GM18526 (cell line): ENCODE data around the gene PSTPIP1.

Source experiments
- POLR2A ChIP-seq: IDR thresholded peaks from 3 replicates; pipeline ENCODE4 v1.6.1; 2011; ENCODE audit not compliant: insufficient read length; ENCODE audit errors: extremely low read depth

Gene PSTPIP1

GRCh38 chr15:76973906-76974305 lies 21.0 kb upstream of the PSTPIP1 start:
- no peak for TF ChIP-seq POLR2A

DNA sequence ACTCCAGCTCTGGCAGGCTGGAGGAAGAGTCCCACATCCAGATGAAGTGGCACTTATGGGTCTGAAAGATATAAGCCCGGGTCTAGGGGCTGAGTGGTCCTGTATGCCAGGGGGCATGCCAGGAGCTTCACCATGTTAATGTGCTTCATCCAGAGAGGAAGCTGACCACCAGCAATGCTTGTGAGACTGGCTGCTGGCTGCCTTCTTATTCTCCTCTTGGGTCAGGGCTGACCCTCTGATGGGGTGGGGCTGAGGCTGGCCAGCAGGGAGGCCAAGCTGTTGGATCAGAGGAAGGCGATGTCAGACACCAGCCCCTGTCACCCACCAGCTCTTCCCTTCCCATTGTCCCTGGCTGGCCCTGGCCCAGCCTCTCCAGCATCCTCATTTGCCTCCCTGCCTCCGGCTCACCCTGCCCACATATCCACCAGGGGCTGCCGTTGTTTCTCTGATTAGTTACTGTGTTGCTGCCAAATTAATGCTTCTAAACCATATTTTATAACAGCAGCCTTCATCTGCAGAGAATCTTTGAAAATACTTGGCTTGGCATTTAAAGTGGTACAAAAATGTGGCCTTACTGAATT lies 20.4 kb upstream of the PSTPIP1 start:
- no peak for TF ChIP-seq POLR2A

DNA sequence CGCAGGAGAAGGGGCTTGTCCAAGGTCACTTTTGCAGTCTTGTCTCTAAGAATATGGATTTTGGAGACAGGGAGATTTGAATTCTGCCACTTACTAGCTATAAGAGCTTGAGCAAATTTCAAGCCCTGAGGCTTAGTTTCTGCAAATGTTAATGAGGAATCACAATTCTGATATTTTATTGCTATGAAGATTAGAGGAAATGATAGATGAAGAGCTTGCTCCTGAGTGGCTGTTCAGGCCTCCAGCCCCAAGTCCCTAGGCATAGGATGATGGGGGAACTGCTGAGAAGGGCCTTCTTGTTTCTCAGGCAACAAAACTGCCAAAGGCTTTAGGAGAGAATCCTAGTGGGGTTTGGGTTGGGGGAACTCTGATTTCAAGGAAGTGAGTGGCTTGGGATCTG lies 18.8 kb upstream of the PSTPIP1 start:
- no peak for TF ChIP-seq POLR2A

DNA sequence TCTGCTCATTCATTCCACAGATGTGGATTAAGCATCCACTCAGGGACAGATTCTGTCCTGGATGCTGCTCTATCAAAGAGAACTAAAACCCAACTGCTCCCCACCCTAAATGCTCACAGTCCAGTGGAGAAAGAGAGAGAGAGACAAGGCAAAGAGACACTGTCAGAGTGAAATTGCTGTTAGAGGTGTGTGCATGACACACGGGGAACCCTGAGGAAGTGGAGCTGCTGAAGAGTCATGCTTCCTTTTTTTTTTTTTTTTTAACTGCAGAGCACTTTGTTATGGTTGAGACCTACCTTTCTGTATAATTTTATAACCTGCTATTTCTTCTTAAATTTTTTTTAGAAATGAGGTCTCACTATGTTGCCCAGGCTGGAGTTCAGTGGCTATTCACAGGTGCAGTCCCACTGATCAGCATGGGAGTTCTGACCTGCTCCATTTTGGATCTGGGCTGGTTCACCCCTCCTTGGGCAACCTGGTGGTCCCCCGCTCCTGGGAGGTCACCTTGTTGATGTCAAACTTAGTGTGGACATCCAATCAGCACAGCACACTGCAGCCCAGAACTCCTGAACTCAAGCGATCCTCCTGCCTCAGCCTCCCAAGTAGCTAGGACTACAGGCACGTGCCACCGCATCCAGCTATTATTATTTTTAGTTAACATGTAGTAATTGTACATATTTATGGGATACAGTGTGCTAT lies 18.2 kb upstream of the PSTPIP1 start:
- TF ChIP-seq POLR2A, result no peak

DNA sequence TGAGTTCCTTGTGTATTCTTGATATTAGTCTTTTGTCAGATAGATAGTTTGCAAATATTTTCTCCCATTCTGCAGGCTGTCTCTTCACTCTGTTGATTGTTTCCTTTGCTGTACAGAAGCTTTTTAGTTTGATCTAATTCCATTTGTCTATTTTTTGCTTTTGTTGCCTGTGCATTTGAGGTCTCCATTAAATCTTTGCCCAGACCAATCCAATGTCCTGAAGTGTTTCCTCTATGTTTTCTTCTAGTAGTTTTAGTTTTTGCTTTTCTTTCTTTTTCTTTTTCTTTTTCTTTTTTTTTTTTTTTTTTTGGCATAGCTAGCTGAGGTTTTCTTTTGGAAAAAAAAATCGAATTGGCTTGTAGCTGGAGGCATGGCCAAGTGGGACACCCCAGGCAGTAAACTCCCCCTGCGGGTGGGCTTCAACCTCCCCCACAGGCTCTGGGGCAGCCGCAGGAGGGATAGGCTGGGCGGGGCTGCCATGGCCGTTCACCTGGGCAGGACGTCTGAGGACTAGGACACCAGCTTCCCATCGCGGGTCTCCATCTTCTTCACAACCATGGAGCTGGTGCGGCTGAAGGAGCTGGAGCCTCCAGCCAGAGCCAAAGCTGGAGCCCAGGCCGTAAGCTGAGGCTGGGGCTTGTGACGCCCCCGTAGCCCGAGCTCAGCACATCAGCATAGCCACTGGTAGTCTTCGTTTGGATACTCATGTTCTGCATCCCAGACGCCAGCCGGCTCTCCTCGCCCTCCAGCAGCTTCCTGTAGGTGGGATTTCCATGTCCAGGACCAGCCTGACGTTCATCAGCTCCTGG lies 16.2 kb upstream of the PSTPIP1 start:
- no peak for TF ChIP-seq POLR2A

- TF ChIP-seq POLR2A, result no peak
Measured at GRCh38 chr15:76979331-76979925, 15.5 kb upstream of the PSTPIP1 start.

DNA sequence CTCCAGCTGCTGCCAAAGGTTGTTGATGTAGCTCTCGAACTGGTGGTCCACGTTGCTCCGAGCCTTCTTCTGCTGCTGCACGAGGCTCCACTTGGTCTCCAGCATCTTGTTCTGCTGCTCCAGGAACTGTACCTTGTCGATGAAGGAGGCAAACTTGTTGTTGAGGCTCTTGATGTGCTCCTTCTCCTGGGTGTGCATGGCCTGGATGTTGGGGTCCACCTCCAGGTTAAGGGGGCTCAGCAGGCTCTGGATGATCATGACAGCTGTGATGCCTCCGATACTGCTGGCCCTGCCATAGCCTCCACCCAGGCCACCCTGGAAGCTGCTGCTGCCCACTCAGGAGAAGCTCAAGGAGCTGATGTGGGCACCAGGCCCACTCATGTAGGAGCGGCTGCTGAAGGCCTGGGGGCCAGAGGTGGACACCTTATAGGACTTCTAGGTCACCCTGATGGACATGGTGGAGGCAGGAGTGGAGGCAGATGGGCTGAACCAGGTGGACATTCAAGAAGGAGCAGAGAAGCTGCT lies 14.9 kb upstream of the PSTPIP1 start:
- TF ChIP-seq POLR2A, result no peak

DNA sequence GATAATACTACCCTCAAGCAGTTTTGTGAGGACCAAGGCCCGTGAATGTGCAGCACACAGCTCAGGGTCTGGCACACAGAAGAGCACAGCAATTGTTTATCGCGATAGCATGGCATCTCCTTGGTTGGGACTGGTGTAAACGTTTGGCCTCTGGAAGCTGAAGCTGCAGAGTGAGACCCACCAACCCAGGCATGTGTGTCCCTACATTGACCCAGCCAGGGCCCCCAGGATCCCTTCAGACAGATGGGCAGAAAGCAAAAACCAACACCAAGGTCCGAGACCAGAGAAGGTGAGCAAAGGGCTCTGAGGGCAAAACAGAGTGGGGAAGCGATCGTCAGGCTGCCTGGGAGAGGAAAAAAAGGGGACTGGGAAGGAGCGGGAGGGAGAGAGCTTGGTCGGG lies 12.6 kb upstream of the PSTPIP1 start:
- no peak for TF ChIP-seq POLR2A

DNA sequence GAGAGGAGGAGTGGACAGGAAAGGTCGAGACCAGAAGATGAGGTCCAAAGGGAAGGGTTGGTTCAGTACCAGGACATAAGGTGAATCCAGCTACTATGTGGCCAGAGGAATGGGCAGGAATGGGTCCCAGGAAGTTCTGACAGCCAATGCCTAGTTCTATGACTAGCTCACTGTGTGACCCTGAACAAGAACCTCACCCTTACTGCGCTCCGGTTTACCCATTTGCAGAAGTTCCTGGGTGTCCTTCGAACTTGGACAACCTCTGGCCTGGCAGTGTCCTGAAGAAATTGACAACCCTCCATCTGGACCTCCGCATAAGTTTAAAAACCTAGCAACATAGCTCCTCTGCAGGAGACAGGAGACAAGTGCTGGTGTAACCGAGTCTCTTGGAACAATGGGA lies 12.2 kb upstream of the PSTPIP1 start:
- no peak for TF ChIP-seq POLR2A

DNA sequence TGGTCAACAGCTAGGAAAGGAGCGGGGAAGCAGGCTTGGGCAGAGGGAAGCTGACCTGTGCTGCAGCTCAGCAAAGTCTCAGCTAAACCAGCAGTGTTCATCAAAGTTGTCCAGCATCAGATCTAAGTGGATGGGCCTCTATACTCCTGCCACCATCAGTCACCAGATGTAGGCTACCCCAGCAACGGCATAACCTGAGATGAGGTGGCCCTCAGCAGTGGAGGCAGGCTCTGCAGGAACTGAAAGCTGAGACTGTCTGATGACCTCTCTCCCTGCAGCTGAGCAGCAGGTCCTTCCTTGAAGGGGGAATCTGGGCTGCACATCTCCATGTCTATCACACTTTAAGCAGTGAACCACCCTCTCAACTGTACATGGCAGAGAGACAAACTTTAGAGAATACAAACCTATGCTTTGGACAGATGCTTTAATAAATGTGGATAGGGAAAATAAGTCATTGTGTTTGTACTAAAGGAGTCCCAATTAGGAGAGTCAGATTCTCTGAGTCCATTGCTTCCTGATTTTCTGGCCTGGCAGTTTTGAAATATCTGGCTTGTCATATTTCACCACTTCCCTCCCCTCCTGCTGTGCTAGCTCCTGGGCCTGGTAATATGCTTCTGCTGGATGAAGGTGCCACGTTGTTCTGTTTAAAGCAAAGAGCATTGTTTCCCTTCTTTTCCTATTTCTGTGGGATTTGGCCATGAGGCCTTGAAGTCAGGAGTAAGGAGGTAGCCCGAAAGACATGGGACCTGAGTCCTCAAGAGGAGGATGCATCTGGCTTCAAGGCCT lies 11.1 kb upstream of the PSTPIP1 start:
- no peak for TF ChIP-seq POLR2A

- no peak for TF ChIP-seq POLR2A
Measured at GRCh38 chr15:76986743-76987142, 8.2 kb upstream of the PSTPIP1 start.

DNA sequence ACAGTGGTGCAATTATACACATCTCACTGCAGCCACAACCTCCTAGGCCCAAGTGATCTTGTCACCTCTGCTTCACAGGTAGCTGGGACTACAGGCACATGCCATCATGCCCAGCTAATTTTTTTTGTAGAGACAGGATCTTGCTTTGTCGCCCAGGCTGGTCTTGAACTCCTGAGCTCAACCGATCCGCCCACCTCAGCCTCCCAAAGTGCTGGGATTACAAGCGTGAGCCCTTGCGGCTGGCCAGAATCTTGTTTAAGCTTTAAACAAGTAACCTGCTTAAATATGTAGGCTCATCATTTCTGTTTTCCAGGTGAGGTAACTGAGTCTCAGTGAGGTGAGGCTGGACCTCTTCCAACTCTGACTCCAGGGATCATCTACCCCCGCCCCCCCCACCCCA lies 7.7 kb upstream of the PSTPIP1 start:
- TF ChIP-seq POLR2A, result no peak

GRCh38 chr15:76987896-76988860 lies 6.7 kb upstream of the PSTPIP1 start:
- no peak for TF ChIP-seq POLR2A
